ENCODE measurements around the gene STUM.
"Not testable (repeated sequence)": the region's sequence is repeated elsewhere in the genome, so short reads cannot be mapped to it uniquely, and the experiment has no call there.

STUM gene

DNA sequence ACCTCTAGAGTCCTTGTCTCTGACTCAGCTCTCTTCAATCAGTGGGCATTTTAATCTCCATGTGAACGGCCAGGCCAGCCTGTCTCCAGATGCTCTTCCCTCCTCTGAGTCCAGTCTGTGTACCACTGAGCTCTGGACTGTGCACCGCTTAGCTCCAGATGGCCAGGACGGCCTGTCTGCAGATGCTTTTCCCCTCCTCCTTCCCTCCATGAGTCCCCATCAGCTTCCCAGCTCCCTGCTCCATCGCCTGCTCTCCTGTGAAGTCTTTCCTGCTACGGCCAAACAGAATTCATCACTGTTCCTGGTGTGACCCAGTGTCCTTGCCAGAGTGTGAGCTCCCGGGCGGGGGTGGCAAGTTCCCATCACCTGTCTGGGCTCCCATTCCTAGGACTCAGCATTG, 42.0 kb downstream of the STUM start:
- Histone ChIP-seq H3K36me3 (ENCODE audit: insufficient read depth, low read length) (no peaks in the 10 kb centered on the region), H3K4me1 (ENCODE audit: insufficient read depth, low read length) (peaks cover 3% of the 10 kb centered on the region; the same call in 1 of the 2 replicates), H3K9me3 (ENCODE audit: control insufficient read depth, insufficient read depth, low read length) (no peaks in the 10 kb centered on the region; the same call in 1 of the 2 replicates), H3K9ac (ENCODE audit: low read depth, low read length) (no peak overlapping the region)

DNA sequence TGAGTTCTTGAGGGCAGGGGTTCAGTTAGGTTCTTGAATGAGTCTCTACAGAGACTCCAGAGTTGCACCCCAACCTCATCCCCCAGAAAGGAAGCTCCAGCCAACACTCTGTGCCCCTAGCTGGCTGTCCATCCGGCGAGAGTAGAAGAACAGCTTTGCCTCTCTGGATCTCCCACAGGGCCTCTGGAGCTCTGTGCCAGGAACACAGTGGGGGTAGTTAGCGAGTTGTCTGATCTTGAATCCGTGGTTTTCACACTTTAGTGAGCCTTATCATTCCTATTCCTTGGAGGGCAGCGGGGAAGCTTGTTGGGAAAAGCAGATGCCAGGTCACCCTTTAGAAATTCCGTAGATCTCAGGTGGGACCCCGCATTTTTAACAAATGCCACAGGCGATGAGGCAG, 45.0 kb downstream of the STUM start:
- Histone ChIP-seq H3K9ac (ENCODE audit: low read depth, low read length) (no peak overlapping the region), H3K9me3 (ENCODE audit: control insufficient read depth, insufficient read depth, low read length) (no peaks in the 10 kb centered on the region; the same call in 1 of the 2 replicates), H3K36me3 (ENCODE audit: insufficient read depth, low read length) (no peaks in the 10 kb centered on the region), H3K4me1 (ENCODE audit: insufficient read depth, low read length) (peaks cover 3% of the 10 kb centered on the region; the same call in 1 of the 2 replicates)

DNA sequence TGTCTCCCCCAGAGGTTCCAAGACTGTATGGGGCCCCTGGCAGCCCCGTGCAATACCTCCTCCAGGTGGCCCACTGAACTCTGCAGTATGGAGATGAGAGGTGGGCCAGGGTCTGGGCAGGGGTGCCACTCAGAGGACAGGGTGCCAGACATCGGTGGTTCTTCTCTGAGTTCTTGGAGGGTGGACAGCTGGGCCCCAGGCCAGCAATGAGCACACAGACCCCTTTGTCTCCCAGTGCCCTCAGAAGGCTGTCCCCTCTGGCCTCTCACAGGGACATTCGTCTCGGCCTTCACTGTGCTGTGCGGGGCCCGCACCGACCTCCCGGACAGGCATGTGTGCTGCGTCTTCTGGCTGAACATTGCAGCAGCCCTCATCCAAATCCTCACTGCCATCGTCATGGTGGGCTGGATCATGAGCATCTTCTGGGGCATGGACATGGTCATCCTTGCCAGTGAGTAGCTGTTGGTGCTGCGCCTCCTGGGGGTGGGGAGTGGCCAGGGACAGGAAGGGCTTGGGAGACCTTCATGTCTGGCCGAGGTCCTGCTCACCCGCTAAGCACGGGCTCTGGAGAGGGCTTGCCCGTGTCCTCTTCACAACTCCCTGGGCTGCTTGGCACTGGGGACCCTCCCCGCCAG, 48.1 kb downstream of the STUM start:
- no peaks in the 10 kb centered on the region for H3K4me1 ChIP-seq (ENCODE audit: insufficient read depth, low read length)
- no peaks in the 10 kb centered on the region for H3K36me3 ChIP-seq (ENCODE audit: insufficient read depth, low read length)
- no peak overlapping the region for H3K9ac ChIP-seq (ENCODE audit: low read depth, low read length)
- no peaks in the 10 kb centered on the region; the same call in 1 of the 2 replicates for H3K9me3 ChIP-seq (ENCODE audit: control insufficient read depth, insufficient read depth, low read length)

DNA sequence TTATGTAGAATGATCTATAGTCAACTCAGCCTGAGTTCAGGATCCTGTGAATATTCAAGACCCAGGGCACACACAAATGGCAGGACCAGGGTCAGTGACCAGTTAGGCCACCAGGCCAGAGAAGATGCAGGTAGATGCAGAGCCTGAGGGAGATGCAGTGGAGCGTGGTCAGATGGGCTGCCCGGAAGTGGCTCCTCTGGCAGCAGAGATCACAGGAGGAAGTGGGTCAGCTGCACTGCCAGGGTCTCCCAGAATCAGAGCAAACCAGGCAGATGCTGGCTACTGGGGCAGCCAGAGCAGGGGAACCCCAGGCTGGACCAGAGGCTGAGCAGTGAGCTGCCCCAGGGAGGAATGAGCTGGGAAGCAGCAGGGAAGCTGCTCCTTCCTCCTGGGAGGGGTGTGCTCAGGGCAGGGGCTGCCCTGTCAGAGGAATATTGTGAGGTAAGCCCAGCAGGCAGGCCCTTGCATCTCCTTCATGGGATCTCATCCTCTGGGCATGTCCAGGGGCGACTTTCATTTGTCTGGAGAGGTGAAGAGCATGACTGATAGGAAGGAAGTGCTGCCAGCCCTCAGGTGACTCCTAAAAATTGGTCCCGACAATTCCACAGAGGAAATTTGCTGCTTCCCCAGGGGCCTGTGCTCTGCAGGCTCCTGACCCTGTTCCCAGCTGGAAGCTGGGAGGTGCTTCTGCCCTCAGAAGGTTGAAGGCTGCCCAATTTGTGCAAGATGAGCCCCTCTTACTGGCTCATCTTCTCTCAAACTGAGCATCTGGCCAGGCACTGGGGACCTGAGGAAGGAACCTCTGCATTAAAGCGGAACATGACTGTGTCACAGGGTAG, 49.3 kb downstream of the STUM start:
- Histone ChIP-seq H3K4me1 (ENCODE audit: insufficient read depth, low read length) (peaks cover 4% of the 10 kb centered on the region), H3K36me3 (ENCODE audit: insufficient read depth, low read length) (no peaks in the 10 kb centered on the region; the same call in 1 of the 2 replicates), H3K9ac (ENCODE audit: low read depth, low read length) (no peak overlapping the region), H3K9me3 (ENCODE audit: control insufficient read depth, insufficient read depth, low read length) (no peaks in the 10 kb centered on the region; the same call in 1 of the 2 replicates)

DNA sequence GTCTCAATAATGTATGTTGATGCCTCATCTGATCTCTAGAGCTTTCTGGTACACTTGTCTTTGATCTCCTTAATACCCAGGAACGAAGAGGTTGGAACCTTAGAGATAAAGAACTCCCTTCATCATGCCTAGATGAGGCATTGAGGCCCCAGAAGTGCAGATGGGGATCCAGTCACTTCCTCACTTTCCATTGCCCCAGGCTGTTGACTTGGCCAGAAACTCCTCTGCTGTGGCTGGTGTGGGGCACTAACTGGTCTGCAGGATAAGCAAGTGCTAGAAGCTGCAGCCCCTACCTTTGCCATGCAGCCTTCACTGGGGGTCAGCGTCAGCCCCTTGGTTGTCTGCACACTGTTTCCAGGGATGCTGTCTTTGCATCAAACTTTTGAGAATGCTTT, 49.9 kb downstream of the STUM start:
- H3K36me3 ChIP-seq (ENCODE audit: insufficient read depth, low read length): no peaks in the 10 kb centered on the region; the same call in 1 of the 2 replicates
- H3K4me1 ChIP-seq (ENCODE audit: insufficient read depth, low read length): peaks cover 7% of the 10 kb centered on the region

DNA sequence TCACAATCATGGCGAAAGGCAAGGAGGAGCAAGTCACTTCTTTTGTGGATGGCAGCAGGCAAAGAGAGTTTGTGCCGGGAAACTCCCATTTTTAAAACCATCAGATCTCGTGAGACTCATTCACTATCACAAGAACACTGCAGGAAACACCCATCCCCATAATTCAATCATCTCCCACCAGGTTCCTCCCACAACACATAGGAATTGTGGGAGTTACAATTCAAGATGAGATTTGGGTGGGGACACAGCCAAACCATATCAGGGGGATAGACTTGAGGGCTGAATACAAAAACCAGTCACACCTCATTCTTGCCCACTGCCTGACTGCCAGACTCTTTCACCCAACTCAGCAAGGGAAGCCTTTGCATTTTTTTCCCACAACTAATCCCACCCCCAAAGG, 50.4 kb downstream of the STUM start:
- H3K9me3 ChIP-seq (ENCODE audit: control insufficient read depth, insufficient read depth, low read length); H3K36me3 ChIP-seq (ENCODE audit: insufficient read depth, low read length); H3K9ac ChIP-seq (ENCODE audit: low read depth, low read length); H3K4me1 ChIP-seq (ENCODE audit: insufficient read depth, low read length): not testable (repeated sequence)

More for the DNA sequence above, 49.9 kb downstream of the STUM start:
- no peaks in the 10 kb centered on the region; the same call in 1 of the 2 replicates for H3K9me3 ChIP-seq (ENCODE audit: control insufficient read depth, insufficient read depth, low read length)
- no peak overlapping the region for H3K9ac ChIP-seq (ENCODE audit: low read depth, low read length)

DNA sequence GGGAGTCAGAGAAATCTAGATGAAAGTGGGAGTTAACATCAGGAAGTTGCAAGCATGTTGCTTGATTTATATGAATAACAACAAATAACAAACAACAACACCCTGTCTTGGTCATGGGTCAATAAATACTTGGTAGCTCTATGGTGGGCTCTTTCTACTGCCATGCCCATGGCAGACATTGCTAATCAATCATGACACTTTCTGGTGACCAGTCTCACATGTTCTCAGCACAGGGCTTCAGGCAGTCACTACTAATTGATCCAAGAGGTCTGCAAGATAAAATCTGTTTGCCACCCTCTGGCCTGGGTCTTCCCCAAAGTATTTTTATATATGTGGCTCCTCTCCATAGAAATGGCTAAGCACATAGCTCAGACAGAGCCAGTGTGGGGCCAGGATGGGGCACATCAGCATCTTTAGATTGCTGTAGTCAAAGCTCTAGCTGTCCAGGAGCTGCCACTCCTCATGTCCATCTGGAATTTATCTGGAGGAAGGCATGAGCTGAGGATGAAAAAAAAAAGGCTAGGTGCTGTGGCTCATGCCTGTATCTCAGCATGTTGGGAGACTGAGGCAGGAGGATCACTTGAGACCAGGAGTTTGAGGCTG, 51.2 kb downstream of the STUM start:
- H3K4me1 ChIP-seq (ENCODE audit: insufficient read depth, low read length): peaks cover 13% of the 10 kb centered on the region
- no peaks in the 10 kb centered on the region; the same call in 1 of the 2 replicates for H3K9me3 ChIP-seq (ENCODE audit: control insufficient read depth, insufficient read depth, low read length)
- H3K9ac ChIP-seq (ENCODE audit: low read depth, low read length): no peak overlapping the region
- no peaks in the 10 kb centered on the region; the same call in 1 of the 2 replicates for H3K36me3 ChIP-seq (ENCODE audit: insufficient read depth, low read length)

DNA sequence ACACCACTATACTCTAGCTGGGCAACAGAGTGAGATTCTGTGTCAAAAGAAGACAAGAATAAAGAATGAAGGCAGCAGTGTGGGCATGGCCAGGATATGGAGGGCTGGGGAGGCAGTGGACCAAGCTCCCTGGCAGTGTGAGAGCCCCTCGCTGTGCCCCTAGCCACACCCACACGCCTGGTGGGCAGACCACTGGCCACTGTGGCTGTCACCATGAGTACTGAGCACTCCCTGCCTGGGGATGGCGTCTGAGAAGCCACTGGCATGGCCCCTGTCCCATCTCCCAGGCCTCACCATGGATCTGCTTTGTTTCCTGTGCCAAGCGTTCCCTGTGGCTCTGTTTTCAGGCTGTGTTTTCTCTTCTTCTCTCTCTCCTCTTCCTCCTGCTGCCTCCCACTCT, 51.7 kb downstream of the STUM start:
- Histone ChIP-seq H3K4me1 (ENCODE audit: insufficient read depth, low read length) (peaks cover 19% of the 10 kb centered on the region), H3K9ac (ENCODE audit: low read depth, low read length) (no peak overlapping the region), H3K9me3 (ENCODE audit: control insufficient read depth, insufficient read depth, low read length) (no peaks in the 10 kb centered on the region; the same call in 1 of the 2 replicates), H3K36me3 (ENCODE audit: insufficient read depth, low read length) (no peaks in the 10 kb centered on the region; the same call in 1 of the 2 replicates)

DNA sequence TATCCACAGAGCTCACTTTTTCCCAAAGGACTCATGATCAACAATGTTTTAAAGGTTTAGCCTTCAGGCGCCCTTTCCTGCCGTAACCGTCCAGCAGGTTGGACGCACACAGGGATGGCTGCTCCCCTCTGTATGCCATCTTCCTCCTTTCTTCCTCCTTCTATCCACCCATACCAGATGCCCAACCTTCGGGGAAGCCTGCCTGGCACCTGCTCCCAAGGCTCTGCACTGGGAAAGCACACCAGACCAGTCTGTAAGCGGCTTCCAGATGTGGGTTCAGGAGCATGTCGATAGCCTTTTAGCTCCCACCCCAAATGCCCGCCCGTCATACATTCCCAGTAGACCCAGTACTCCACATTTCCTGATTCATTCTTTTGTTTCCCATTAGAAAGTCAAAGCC, 52.9 kb downstream of the STUM start:
- Histone ChIP-seq H3K9ac (ENCODE audit: low read depth, low read length) (no peak overlapping the region), H3K4me1 (ENCODE audit: insufficient read depth, low read length) (peaks cover 27% of the 10 kb centered on the region), H3K9me3 (ENCODE audit: control insufficient read depth, insufficient read depth, low read length) (no peaks in the 10 kb centered on the region), H3K36me3 (ENCODE audit: insufficient read depth, low read length) (no peaks in the 10 kb centered on the region; the same call in 1 of the 2 replicates)

DNA sequence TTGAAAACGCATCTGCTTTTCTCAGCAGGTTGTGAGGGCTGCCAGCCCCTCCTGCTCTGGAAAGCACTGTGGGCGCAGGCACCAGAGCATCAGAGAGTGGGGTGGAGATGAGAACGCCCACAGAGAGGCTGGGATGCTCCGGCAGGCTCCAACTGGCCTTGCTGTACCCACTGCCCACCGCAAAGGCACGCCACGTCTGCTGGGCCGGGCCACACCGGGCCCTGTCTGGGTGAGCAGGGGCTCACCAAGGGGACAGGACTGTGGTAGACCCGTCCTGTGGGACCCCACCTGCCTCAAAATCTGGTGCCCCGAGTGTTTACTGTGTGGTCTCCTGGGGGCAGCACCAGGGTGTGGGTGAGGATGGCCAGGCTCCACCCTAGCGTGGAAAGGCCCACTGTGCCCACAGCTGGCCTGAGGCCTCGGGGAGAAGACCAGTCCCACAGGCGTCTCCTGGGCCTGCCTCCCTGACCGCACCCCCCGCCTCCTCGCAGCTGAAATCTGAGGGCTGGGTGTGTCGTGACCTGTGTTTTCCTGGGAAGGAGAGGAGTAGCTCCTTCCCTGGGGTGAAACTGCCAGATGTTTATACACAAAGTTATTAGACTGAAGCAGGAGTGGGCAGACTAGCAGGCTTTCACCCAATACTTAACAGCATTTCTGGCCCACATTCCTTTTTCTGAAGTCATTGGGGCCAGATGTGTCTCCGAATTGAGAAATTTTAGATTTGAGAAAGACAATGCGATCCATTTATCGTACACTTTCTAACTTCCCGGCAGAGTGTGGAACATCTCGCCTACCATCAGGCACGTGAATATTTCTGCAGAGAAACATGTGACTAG, 53.8 kb downstream of the STUM start:
- Histone ChIP-seq H3K9ac (ENCODE audit: low read depth, low read length) (no peak overlapping the region), H3K4me1 (ENCODE audit: insufficient read depth, low read length) (peaks cover 35% of the 10 kb centered on the region), H3K9me3 (ENCODE audit: control insufficient read depth, insufficient read depth, low read length) (no peaks in the 10 kb centered on the region), H3K36me3 (ENCODE audit: insufficient read depth, low read length) (no peaks in the 10 kb centered on the region; the same call in 1 of the 2 replicates)

DNA sequence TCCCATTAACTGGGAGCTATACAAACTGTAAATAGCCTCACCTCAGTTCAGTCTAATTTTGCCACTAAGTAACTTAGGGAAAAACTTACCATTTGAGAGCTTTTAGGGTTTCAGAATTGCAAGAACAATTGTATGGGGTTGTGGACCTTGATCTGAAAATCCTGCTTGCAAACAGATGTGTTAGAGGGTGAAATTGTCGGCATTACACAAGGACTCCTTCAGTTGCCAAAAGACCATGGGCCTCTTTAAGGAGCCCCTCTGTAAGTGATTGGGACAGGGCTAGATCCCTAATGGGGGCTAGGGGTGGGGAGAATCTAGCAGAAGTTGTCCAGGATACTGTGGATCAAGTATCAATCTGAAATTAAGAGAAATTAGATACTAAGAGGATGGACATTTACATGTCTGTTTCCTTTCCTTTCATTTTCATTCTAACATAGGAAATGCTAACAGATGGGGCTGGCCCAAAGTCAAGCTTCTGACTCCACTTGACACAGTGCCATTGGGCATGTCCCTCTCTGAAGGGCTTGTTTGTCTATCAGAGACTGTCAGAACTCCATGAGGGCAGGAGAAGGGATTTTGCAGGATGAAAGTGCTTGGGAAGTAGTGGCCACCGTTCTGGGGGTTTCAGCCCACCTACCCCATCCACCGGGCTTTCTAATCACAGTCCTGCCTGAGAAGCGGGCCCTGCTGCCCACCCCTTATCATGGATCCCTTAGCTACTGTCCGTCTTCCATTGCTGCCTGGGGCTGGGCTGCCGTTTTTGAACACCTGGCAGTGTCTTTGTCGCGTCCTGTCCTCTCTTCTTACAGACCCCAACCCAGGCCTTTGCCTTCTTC, 54.7 kb downstream of the STUM start:
- Histone ChIP-seq H3K9me3 (ENCODE audit: control insufficient read depth, insufficient read depth, low read length) (no peaks in the 10 kb centered on the region), H3K4me1 (ENCODE audit: insufficient read depth, low read length) (peaks cover 38% of the 10 kb centered on the region), H3K36me3 (ENCODE audit: insufficient read depth, low read length) (no peaks in the 10 kb centered on the region; the same call in 1 of the 2 replicates), H3K9ac (ENCODE audit: low read depth, low read length) (no peak overlapping the region)

DNA sequence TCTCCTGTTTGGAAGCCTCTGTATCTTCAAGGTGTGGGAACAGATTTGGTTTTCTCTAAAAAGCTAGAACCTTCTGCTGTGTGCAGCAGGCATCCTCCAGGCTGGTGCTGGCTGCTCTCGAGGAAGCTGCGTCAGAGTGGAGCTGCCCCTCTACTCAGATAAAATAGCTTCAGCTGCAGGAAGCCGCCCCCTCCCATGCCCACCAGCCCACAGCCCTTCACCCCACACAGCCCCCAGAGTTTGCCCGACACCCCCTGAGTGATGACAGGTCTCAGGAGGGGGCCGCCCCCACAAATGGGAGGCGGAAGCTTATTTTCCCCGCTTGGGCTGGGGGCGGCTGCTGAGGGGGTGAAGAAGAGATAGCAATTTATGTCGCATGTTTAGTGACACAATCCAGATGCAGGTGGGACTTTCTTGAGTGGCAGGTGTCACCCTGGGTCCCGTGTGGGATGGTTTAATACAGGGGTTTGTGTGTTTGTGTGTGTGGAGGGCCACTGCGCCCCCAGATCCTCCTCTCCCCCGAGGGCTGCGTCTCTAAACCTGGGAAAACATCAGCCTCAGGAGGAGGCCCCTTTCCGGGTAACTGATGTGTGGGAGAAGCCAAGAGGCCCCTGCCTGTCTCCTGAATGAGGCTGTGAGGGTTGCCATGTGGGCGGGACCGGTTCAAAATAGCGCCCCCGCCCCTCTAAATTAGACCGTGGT, 55.4 kb downstream of the STUM start:
- Histone ChIP-seq H3K9me3 (ENCODE audit: control insufficient read depth, insufficient read depth, low read length) (no peaks in the 10 kb centered on the region), H3K9ac (ENCODE audit: low read depth, low read length) (no peak overlapping the region), H3K36me3 (ENCODE audit: insufficient read depth, low read length) (no peaks in the 10 kb centered on the region; the same call in 1 of the 2 replicates), H3K4me1 (ENCODE audit: insufficient read depth, low read length) (peaks cover 41% of the 10 kb centered on the region)
